Mammary epithelial cell (primary cell): ENCODE results near the gene EYS.

Source experiments
- CTCF ChIP-seq, 2 donors: IDR thresholded peaks in 1 of 2; conservative IDR thresholded peaks in 1 of 2; 2 replicates each; pipeline ENCODE4 v1.5.1; 2011 to 2012; ENCODE audit warnings: inconsistent platforms in 2 of 2, low read length in 2 of 2, mild to moderate bottlenecking in 2 of 2, control low read depth in 1 of 2, low read depth in 1 of 2; ENCODE audit not compliant: insufficient read depth in 1 of 2; ENCODE audit errors: extremely low read depth in 1 of 2
- EZH2 ChIP-seq: IDR thresholded peaks from 2 replicates; pipeline ENCODE4 v1.6.1; 2012; ENCODE audit warnings: low read length, inconsistent platforms, borderline replicate concordance

DNA sequence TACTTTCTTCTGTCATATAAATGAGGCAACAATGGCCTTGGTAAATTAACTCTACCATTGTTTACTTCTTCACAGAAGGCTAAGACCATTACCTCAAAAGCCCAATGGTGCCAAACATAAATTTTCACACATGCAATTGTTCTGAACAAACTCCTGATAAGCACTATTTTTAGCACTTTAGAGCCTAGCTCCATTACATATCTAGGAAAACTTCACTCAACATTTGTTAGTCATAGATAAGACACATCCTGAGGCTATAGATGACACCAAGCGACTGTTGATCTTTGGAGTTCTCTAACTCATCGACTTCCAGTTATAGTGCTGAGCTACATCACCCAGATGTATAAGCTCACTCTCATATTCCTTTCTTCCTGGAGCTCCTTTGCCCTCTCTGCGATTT, 245.9 kb downstream of the EYS start:
- TF ChIP-seq CTCF (conservative IDR thresholded peaks at IDR 0.05 in 1 of 2, IDR thresholded peaks at IDR 0.05 in 1 of 2; ENCODE audit: extremely low read depth in 1 of 2, insufficient read depth in 1 of 2, low read depth in 1 of 2, low read length in 2 of 2) (no peak), EZH2 (no peak)
